Endodermal cell (in vitro differentiated cells): ENCODE results near the gene MTPN. TPM values are rescaled to one million over a fixed set of nuclear protein-coding genes. Genes with fewer than 3 reads are reported as not detected.

ENCODE experiments used
- DNase-seq: peaks from one replicate; pipeline ENCODE4 v3.0.0-alpha.2; 2017
- H3K27ac ChIP-seq: 2 replicates; pipeline ENCODE4 v1.5.1; 2013; ENCODE audit warnings: mild to moderate bottlenecking, low read depth, low read length, moderate library complexity
- H3K27me3 ChIP-seq: 2 replicates; pipeline ENCODE4 v1.6.1; 2013; ENCODE audit warnings: mild to moderate bottlenecking, low read length, moderate library complexity; ENCODE audit not compliant: insufficient read depth, control insufficient read depth, poor library complexity, severe bottlenecking
- H3K36me3 ChIP-seq: 2 replicates; pipeline ENCODE4 v1.7.0; 2013; ENCODE audit warnings: mild to moderate bottlenecking, low read length, moderate library complexity; ENCODE audit not compliant: control insufficient read depth, insufficient read depth
- H3K4me1 ChIP-seq: one replicate; pipeline ENCODE4 v1.7.0; 2013; ENCODE audit warnings: low read length; ENCODE audit not compliant: control insufficient read depth, insufficient read depth
- H3K4me3 ChIP-seq: 2 replicates; pipeline ENCODE4 v1.5.1; 2013; ENCODE audit warnings: mild to moderate bottlenecking, low read length, moderate library complexity
- H3K9ac ChIP-seq: 2 replicates; pipeline ENCODE4 v1.6.1; 2013; ENCODE audit warnings: mild to moderate bottlenecking, low read length, moderate library complexity; ENCODE audit not compliant: poor library complexity, severe bottlenecking; ENCODE audit errors: extremely low read depth
- H3K9me3 ChIP-seq: 2 replicates; pipeline ENCODE4 v1.6.1; 2013; ENCODE audit warnings: mild to moderate bottlenecking, low read length, moderate library complexity; ENCODE audit not compliant: control insufficient read depth
- H3K27ac Mint-ChIP-seq: 2 replicates; pipeline ENCODE4 v1.8.0; 2020; ENCODE audit warnings: mixed read lengths
- H3K27me3 Mint-ChIP-seq: 2 replicates; pipeline ENCODE4 v1.8.0; 2021; ENCODE audit warnings: mild to moderate bottlenecking, mixed read lengths; ENCODE audit not compliant: insufficient read depth
- H3K36me3 Mint-ChIP-seq: 2 replicates; pipeline ENCODE4 v1.8.0; 2020; ENCODE audit warnings: low read depth, mixed read lengths
- H3K4me1 Mint-ChIP-seq: 2 replicates; pipeline ENCODE4 v1.8.0; 2020; ENCODE audit warnings: mixed read lengths
- H3K4me3 Mint-ChIP-seq: 2 replicates; pipeline ENCODE4 v1.8.0; 2020; ENCODE audit warnings: mild to moderate bottlenecking, moderate library complexity, mixed read lengths
- H3K9me3 Mint-ChIP-seq: 2 replicates; pipeline ENCODE4 v1.8.0; 2020; ENCODE audit warnings: mild to moderate bottlenecking, mixed read lengths
- WGBS, 2 experiments: methylation state at CpG; one replicate each; pipeline versions ENCODE4 v1.1.5 to v1.1.7; 2013; ENCODE audit warnings: missing lambda C conversion rate in 2 of 2, mixed read lengths in 1 of 2; ENCODE audit not compliant: insufficient coverage in 1 of 2, insufficient read length in 1 of 2; 5-methylcytosine and 5-hydroxymethylcytosine counted together
- total RNA-seq, 2 donors: library from RNA; stranded (reverse); fragmentation: NEBNext Ultra II Directional in 1 of 2; extraction: Animal tissue kit (Norgen Biotek cat#: 25700) in 1 of 2; gene quantifications; 2 replicates in 1 of 2; 3 replicates in 1 of 2; pipeline ENCODE4 v1.2.1, GENCODE V29; 2021
- TF ChIP-seq, protein P1 (sequence below): fragments of 200-600 bp; sonication (generic); conservative IDR thresholded peaks from 2 replicates; pipeline ENCODE4 v1.5.0; 2021; ENCODE audit warnings: antibody characterized with exemption, mild to moderate bottlenecking

MTPN gene
- total RNA-seq, 2 donors from 2014 or later, result 80.3 to 102 TPM

DNA sequence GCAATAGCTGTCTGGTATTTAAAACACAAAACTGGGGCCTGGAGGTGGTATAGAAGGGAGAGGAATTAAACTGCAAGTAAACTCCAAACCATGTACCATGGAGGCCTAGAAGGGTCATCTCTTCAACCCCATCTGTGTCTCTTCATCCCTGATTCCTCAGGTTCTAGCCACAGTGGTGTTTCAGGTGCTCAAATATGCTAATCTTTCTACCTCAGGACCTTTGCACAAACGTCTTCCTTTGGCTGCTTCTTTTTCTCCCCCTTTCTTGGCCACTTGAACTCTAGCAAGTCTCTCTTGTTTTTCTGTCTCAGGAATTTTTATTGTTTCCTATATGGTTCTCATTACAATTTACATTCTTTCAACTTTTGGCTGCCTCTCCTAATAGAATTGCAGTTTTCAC is 25.6 kb upstream of the MTPN start:
- H3K4me3 Mint-ChIP-seq, result no peak overlapping the region
- no peaks in the 10 kb centered on the region for H3K27me3 Mint-ChIP-seq
- H3K27me3 ChIP-seq, result no peaks in the 10 kb centered on the region
- peaks cover 5% of the 10 kb centered on the region for H3K9me3 Mint-ChIP-seq
- H3K4me3 ChIP-seq, result no peak overlapping the region
- H3K36me3 ChIP-seq, result no peaks in the 10 kb centered on the region
- H3K4me1 ChIP-seq, result no peaks in the 10 kb centered on the region
- DNase-seq, result no peak
- 35 to 71% methylated on average over 1 of the region's 1 CpG for WGBS, 2 experiments
- H3K27ac ChIP-seq, result no peak overlapping the region
- TF ChIP-seq, protein P1, sequence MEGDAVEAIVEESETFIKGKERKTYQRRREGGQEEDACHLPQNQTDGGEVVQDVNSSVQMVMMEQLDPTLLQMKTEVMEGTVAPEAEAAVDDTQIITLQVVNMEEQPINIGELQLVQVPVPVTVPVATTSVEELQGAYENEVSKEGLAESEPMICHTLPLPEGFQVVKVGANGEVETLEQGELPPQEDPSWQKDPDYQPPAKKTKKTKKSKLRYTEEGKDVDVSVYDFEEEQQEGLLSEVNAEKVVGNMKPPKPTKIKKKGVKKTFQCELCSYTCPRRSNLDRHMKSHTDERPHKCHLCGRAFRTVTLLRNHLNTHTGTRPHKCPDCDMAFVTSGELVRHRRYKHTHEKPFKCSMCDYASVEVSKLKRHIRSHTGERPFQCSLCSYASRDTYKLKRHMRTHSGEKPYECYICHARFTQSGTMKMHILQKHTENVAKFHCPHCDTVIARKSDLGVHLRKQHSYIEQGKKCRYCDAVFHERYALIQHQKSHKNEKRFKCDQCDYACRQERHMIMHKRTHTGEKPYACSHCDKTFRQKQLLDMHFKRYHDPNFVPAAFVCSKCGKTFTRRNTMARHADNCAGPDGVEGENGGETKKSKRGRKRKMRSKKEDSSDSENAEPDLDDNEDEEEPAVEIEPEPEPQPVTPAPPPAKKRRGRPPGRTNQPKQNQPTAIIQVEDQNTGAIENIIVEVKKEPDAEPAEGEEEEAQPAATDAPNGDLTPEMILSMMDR, result no peak
- H3K27ac Mint-ChIP-seq, result no peak overlapping the region
- H3K4me1 Mint-ChIP-seq, result no peaks in the 10 kb centered on the region
- H3K9ac ChIP-seq, result no peak overlapping the region
- no peaks in the 10 kb centered on the region for H3K36me3 Mint-ChIP-seq
- no peaks in the 10 kb centered on the region for H3K9me3 ChIP-seq

DNA sequence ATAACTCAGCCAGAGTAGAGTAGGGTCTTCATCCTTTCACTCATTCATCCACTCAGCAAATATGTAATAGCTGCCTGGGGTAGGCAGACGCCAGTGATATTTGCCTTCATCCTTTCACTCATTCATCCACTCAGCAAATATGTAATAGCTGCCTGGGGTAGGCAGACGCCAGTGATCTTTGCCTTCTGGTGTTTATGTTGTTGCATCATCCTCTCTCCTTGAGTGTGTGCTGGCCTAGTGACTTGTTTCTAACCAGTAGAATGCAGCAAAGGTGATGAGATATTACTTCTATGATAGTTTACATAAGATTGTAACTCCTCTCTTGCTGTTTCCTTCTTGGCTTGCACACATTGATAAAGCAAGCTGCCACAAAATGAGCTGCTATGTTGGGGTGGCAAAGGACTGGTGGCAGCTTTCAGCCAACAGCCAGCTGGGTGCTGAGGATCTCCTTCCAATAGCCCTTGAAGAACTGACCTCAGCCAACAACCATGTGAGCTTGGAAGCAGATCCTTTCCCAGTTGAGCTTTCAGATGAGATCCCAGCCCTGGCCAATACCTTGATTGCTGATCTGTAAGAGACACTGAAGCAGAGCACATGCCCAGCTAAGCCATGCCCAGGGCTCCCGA is 23.2 kb upstream of the MTPN start:
- 73 to 100% methylated on average over 1 to 3 of the region's 3 CpGs for WGBS, 2 experiments
- H3K9me3 ChIP-seq, result no peaks in the 10 kb centered on the region

GRCh38 chr7:135998081-135998480 is 20.9 kb upstream of the MTPN start:
- Mint-ChIP-seq H3K9me3 (no peaks in the 10 kb centered on the region), H3K4me3 (no peak overlapping the region), H3K27me3 (no peaks in the 10 kb centered on the region), H3K27ac (no peak overlapping the region), H3K36me3 (no peaks in the 10 kb centered on the region), H3K4me1 (no peaks in the 10 kb centered on the region)
- Histone ChIP-seq H3K9me3 (no peaks in the 10 kb centered on the region), H3K4me3 (no peak overlapping the region), H3K36me3 (no peaks in the 10 kb centered on the region), H3K27ac (no peak overlapping the region), H3K27me3 (no peaks in the 10 kb centered on the region), H3K9ac (no peak overlapping the region), H3K4me1 (no peaks in the 10 kb centered on the region)
- DNase-seq, result no peak
- TF ChIP-seq, protein P1, result no peak

More for the DNA sequence above, 23.2 kb upstream of the MTPN start:
- no peak overlapping the region for H3K4me3 Mint-ChIP-seq
- Histone ChIP-seq H3K27ac (no peak overlapping the region), H3K9ac (no peak overlapping the region), H3K4me3 (no peak overlapping the region), H3K4me1 (no peaks in the 10 kb centered on the region), H3K27me3 (no peaks in the 10 kb centered on the region), H3K36me3 (no peaks in the 10 kb centered on the region)
- H3K4me1 Mint-ChIP-seq, result no peaks in the 10 kb centered on the region
- no peak for DNase-seq
- no peaks in the 10 kb centered on the region for H3K27me3 Mint-ChIP-seq
- H3K9me3 Mint-ChIP-seq, result peaks cover 1% of the 10 kb centered on the region
- no peak overlapping the region for H3K27ac Mint-ChIP-seq
- H3K36me3 Mint-ChIP-seq, result no peaks in the 10 kb centered on the region
- TF ChIP-seq, protein P1, result no peak
